Measurements from ENCODE around the gene GPR148.

GPR148 gene

GRCh38 chr2:130769343-130769907 is 40.6 kb downstream of the GPR148 start:
- DNase-seq (ENCODE audit: low spot score) = no peak

- DNase-seq (ENCODE audit: low spot score) = no peak
These were observed 47.7 kb downstream of the GPR148 start for GRCh38 chr2:130776550-130776949.

GRCh38 chr2:130778781-130779180 is 49.9 kb downstream of the GPR148 start:
- DNase-seq (ENCODE audit: low spot score) = no peak
